GM18526 (cell line): Measurements from ENCODE around the gene MGST3.

ENCODE experiments used
- POLR2A ChIP-seq: IDR thresholded peaks from 3 replicates; pipeline ENCODE4 v1.6.1; 2011; ENCODE audit not compliant: insufficient read length; ENCODE audit errors: extremely low read depth

MGST3 gene

DNA sequence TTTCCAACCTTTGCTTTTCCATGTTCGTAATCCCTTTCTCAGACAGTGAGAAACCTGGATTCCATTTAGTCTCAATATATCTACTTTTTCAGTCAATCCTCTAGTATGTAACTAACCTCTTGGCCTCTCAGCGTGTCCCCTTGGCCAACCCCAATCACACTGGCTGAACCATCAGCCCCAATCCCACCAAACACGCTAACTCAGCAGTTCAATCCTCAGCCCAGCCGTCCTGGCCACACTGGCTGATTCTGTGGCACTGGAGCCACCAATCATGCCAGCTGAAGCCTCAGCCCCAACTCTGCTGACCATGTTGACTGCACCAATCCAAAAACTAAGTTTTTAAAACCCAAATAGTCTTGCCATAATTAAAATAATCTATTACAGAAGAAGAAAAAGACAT lies 6.6 kb upstream of the MGST3 start:
- no peak for TF ChIP-seq POLR2A

DNA sequence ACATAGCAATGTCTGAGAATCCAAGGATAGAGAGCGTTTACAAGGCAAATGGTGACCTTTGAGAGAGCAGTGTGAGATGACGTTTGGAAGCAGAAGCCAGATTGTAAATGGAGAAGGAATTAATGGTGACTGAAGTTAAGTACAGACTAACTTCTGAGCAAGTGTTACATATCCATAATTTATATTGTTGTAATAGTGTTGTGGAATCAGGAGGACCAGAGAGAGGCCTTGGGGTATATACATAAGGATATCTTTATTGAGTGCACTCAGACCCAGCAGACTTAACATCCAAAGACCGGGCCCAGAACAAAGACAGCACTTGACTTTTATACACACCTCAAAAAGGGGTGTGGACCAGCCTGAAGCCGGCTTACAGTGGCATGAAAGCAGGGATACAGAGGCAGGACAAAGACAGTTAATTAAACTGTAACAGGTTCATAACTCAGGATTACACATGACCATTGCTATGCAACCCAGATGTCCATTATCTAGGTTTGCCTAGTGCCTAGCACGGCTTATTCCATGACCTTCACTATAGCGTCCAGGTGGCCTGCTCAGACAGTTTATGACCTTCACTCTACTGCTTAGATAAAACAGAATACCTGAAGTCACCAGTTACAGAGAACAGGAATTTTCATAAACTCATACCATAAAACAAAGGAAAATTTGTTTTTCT lies 2.7 kb upstream of the MGST3 start:
- no peak for TF ChIP-seq POLR2A

DNA sequence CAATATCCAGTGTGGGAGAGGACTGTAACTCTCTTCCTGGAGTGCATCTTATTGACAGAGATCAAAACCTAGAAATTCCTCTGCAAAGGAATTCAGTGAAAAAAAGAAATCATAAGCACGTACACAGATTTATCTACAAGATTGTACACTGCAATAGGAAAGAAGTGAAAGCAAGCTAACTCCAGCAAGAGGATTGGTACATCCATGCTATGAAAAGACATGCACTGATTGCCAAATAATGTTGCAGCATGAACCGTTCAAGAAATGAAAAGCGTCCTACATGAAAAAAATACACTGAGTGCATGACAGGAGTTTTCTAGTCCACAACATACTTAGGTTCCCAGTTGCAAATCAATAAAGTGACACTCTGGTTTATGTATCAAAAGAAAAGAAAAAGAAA lies 1.9 kb upstream of the MGST3 start:
- TF ChIP-seq POLR2A = no peak

DNA sequence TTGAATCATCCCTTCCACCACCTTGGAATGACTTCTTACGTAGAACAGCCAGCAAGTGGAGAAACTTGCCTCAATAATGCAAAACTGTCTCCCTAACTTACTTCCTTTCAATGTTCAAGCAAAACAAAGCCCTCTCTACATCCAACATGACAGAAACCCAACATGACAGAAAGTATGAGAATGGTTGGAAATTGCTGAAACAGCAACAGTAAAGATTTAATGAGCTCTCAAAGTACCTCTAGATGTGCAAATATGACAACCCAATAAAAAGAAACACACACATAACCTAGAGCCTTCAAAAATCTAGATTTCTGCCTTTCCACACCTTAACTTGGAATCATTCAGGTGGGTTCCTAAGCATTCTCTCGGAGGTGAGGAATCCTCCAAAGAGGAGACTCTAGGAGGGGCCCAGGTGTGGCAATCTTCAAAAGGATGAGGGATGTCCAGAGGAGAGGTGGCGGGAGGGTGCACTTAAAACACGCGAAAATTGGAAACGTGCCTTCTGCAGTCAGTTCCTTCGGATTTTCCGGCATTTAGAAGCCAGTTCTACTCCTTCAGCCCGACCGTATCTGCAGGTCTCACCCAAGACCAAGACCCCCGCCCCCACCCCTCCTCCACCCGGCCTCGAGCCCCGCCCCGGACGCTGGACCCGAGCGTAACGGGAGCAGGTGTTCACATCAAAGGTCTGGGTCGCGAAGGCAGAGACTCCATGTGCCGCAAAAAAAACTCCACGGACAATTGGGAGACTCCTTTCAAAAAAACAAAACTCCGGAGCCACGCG lies 996 bp upstream of the MGST3 start:
- no peak for TF ChIP-seq POLR2A

DNA sequence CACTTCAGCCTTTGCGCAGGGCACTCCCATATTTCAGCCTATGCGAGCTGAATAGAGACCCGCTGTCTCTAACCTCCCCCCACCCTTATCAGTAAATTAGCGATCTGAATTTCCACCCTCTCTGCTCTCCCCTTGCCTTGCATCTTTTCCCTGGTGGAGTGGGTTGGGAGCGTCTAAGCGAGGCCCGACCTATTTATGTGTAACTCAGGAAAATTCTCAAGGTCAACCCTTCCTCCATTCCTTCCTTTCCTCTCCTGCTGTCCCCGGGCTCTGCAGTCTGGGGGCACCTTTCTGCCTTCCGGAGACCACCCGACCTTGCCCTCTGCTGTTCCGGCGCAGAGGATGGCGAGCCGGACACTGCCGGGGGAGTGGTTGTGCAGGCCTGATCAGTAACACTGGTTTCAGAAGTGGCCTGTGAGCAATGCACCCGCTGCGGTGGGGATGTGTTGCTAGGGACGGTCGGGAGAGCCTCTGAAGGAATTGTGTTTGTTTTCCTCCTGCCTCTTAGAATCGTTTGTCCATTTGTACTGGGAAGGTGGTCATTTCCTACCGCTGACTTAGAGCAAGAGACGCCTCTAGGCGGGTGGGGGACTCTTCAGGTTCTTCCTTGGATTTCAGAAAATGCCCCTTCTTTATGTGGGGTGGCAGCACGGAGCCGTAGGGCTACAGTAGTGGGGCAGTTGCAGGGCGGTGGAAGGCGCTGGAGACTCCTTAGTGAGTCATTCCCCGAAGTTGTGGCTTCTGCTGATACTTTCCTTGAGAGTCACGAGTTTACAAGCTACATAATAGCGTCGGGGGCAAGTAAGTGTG lies 513 bp downstream of the MGST3 start:
- TF ChIP-seq POLR2A = no peak

DNA sequence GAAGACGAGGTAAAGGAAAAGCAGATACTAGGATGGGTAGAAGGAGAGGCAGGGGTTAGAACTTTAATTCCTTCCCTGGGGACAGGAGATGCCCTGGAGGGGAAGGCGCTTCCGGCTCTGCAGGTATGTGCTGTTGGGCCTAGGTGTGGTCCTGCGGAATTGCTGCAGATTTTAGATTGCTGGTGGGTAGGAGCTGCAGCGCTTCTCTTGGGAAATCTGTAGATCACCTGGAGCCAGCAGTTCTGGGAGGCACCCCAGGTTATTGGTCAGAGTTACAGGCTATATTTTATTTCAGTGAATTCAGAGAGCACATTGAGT lies 1.1 kb downstream of the MGST3 start:
- TF ChIP-seq POLR2A = no peak

DNA sequence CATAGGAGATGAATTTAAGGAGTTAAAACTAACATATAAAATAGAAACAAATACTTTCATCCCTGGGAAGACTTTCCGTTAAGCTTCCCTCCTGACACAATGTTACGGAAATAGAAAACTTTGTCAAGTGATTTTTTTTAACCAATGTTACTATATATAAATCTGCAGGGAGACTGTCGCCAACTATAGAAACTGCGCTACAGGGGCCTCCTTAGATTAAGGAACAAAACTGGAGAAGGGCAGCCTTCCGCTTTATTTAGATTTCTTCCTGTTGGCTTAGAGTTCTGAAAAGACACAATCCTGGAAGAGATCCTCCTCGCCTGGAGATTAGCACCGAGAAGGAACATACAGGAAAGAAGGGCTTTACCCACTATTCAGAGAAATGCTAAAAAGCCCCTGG lies 1.5 kb downstream of the MGST3 start:
- no peak for TF ChIP-seq POLR2A

DNA sequence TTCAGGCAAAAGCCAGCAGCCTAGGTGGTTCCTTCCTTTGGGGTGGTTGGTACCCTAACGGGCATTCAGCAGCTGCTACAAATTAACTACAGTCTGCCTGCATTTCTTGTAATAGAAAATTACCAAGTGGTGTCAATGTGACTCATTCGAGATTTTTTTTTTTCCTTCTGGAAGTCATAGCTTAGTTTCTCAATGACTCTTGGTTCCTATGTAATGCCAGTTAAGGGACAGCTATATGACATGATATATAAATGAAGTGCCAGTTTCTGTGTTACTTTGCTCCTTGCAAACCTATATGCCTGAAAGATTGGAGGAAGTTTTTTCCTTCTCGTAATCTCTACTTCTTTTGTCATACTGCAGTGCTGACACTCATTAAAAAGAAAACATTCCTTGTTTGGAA lies 2.6 kb downstream of the MGST3 start:
- no peak for TF ChIP-seq POLR2A

DNA sequence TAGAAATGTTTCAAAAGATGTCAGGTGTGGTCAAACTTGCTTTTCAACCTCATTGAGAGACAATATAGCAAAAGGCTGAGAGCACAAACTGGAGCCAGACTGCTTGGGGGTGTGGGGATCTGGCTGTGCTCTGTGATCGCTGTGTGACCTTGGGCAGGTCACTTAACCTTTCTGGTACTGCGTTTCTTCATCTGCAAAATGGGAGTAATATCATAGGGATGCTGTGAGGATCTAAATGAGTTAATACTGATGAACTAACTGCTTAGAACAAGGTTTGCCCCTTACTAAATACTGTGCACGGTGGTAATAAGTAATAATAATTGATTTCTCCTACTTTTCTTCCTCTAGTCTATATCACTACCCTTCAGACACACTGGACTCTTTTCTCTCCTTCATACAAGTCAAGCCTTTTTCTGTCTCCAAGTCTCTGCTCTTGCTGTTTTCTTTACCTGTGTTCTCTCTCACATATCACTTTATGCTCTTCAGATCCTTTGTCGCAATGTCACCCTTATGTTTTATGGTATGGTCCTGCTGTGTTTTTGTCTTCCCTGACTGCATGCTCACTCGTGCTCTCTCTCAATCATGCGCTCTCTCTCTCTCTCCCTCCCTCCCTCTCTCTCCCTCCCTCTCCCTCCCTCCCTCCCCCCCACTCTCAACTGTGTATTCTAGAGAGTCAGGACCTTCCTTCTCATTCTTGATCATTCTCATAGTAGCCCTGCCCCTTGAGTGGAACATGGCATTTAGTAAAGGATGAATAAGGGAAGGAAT lies 3.3 kb downstream of the MGST3 start:
- TF ChIP-seq POLR2A = no peak

DNA sequence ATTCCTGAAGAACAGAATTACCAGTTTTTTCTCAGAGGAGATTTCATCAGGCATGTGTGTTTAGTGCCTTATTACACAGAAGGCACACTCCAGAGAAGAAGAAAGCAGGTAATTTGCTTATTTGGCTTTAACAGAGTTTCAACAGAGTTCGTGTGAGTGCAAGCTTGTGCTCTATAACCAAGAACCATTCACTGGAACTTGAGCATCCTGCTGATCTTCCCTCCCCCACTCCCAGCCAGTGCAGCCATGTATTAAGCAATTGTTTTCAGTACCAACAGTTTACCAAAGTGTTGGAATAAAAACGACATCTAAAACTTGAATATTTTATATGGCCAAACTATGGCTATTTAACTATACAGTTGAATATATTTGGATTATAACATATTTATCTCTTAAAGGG lies 4.3 kb downstream of the MGST3 start:
- no peak for TF ChIP-seq POLR2A

DNA sequence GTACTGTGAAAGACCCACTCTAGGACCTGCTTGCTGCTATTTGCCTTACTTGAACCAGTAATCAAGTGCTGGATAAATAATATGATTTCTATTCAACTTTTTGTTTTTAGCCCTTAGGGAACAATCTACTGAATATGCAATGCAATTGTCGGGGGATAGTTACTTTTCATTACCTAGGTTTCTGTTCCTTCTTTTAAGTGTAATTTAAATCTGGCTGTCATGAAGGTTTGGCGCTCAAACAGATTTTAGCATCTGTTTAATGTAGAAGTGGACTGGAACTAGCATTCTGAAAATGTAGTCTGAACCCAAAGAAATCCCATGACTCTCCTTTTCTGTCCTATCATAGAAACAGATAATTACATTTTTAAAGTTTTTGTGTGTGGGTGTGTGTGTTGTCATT lies 4.8 kb downstream of the MGST3 start:
- TF ChIP-seq POLR2A = no peak

DNA sequence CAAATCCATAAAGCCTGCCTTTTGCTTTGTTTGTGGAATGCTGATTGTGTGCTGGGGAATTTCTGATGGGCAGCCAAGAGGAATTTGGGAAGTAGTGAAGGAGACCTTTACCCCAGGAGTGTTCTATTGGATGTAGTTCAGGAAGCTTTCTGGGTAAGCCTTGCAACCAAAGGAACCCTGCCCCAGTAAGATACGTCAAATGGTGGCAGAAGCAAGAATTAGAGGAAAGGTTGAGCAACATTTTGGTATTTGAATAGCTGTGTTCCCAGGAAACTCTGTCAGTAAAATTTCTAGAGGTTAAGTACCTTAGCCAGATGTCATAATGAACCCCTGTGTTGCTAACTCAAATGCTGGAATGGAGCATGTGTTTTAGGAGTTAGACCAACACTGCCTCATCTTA lies 6.4 kb downstream of the MGST3 start:
- TF ChIP-seq POLR2A = no peak

DNA sequence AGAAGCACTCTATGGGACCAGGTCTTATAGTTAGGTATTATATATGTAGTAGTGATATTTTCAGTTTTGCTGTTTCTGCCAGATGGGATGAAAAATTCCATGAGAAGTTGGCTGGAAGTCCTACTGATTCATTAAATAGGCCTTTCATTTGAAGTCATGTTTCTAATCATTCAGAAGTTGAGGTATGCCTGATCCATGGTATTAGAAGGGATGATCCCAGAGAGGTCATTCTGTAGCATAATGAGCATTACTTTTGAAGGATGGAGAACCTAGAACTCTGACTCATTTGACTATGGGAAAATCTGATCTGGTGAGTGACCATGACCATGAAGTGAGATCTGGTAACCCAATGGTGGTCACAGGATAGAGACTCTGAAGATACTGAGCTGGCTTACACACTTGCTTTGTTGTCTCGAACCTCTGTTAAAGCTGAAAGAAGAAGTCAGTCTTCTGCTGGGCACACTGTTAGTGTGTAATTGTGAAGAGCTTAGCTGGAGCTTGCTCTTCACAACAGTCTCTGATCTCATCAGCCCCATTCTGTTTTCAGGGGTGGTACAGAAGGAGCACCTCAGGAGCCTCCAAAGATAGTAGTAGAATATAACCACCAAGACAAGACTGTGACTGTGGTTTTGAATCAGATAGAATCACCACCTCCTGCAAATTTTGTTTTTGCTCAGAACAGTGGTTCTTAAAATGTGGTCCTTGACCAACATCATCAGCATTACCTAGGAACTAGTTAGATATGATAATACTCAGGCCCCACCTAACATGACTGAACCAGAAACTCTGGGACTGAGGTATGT lies 9.0 kb downstream of the MGST3 start:
- no peak for TF ChIP-seq POLR2A

DNA sequence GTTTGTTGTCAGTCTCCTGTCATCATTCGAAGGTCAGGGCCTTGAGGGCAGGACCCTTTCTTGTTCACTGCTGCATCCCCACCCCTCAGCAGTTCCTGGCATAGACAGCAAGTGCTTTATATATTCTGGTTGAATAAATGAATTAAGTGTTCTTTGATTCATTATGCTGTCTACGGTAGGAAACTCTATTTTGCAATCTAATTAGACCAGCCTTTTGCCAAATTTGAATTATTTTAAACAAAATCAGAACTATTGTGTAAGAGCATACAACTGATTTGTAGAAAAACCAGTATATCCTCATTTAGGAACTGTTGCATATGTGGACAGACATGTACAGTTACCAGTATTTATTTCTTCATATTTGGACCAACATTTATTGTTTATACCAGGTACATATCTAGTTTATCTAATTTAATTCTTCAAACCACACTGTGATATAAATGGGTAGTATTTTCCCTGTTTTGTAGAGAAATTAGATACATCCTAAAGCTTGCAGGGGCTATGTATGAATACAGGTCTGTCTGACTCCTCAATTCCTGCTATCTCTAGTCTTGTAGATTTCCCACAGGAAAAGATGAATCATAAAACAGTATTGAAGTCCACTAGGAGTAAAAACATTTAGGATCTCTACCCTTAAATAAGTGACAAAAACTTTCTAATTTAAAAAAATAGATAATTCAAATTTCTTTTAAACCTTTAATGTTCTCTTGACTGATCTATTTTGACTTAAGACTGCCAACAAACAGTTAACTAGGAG lies 10.4 kb downstream of the MGST3 start:
- no peak for TF ChIP-seq POLR2A

DNA sequence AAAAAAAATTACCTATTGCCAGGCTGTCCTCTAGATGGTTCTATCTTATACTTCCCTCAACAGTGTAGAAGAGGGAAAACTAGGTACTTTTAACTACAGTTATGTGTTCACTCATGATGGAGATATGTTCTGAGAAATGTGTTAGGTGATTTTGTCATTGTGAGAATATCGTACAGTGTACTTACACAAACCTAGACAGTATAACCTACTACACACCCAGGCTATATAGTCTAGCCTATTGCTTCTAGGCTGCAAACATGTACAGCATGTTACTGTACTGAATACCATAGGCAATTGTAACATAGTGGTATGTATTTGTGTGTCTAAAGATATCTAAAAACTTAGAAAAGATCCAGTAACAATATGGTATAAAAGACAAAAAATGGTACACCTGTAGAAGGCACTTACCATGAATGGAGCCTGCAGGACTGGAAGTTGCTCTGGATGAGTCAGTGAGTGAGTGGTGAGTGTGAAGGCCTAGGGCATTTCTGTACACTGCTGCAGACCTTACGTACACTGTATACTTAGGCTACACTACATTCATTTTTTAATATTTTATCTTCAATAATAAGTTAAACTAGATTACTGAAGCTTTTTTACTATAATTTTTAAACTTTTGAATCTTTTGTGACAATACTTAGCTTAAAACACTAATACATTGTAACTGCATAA lies 13.2 kb downstream of the MGST3 start:
- TF ChIP-seq POLR2A = no peak
